HG03342 (cell line): ENCODE results near the gene MPEG1.

ENCODE experiments used
- ATAC-seq: cut with Tn5 transposase; IDR thresholded peaks from one replicate; pipeline ENCODE4 v1.9.1; 2021; ENCODE audit warnings: mild to moderate bottlenecking, moderate library complexity; ENCODE audit not compliant: unreplicated experiment

MPEG1 gene

DNA sequence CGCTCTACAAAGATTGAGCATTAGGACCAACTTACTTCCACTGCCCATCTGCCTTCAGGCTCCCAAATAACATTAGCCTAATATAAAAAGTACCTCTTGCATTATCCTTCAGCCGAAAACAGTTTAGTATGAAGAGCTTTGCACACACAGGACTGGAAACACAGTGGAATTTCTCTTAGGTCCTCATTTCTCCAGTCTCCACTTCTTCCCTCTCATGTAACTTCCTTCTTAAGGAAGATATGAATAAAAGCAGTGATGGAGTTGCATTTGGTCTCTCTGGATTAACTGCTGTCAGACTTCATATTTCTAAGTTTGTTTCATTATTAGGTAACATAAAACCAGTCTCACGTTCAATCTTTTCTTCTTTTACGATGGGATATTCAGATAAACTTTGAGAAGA lies 5.6 kb upstream of the MPEG1 start:
- no peak for ATAC-seq

DNA sequence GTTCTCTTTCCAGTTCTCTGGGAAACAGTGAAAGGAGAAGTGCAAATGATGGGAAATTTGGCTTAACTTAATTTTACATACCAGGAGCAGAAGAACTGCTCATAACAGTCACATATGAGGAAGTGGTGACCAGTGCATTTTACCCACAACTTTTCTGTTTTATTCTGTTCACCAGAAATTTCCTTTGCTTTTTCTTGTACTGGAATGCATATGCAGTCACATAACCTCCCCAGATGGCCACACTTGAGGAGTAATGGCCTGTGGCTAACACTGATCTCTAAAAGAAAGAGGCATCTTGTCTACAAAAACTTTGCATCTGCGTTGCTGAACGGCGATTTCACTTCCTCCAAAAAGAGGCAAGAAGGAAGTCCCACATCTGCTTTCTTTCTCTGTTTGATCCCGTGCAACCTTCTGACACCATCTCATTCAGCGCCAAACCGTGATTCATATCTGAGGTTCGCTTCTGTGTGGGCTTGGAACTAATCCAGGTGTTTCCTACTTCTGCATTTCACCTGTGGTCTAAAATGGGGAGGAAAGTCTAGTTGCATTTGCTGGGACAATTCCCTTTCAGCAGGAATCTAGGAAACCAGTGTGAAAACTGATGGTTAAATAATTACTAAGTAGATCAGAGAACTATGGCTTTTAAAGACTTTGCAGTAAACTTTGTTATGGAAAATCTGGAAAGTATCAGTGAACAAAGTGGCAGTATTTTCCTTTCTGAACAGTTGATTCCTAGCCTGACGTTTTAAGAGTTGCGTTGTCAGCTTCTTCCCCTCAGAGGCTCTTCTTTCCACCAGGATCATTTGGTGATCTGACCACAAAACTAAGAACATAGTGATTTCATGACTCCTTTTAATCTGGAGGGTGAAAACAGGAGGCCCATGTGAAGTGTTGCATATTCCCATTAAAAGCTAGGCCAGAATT lies 4.2 kb upstream of the MPEG1 start:
- ATAC-seq = peak; percentile 88

DNA sequence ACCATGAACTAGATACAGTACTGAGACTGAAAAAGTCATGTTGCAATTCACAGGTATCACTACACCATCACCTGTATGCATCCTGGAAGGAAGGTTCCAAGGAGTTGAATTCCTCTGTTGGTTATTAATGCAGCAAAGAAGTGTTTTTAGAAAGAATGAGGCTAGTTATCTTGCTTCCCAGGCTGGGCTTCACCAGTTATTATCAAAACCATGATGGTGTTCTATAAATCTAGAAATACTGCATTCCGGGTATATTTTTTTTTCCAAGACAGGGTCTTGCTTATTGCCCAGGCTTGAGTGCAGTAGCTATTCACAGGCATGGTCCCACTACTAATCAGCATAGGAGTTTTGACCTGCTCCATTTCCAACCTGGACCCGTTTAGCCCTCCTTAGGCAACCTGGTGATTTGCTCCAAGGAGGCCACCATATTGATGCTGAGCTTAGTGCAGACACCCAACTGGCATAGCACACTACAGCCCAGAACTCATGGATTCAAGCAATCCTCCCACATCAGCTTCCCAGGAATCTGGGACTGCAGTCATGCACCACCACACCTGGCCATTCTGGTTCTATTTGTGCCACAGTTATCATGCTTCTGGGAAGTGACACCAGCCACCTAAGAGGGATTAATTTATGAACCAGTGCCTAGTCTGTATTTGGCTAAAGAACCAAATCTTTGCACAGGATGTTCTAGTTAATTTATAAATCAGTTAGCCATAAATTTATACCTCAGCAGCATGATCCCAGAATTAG lies 1.6 kb upstream of the MPEG1 start:
- no peak for ATAC-seq

DNA sequence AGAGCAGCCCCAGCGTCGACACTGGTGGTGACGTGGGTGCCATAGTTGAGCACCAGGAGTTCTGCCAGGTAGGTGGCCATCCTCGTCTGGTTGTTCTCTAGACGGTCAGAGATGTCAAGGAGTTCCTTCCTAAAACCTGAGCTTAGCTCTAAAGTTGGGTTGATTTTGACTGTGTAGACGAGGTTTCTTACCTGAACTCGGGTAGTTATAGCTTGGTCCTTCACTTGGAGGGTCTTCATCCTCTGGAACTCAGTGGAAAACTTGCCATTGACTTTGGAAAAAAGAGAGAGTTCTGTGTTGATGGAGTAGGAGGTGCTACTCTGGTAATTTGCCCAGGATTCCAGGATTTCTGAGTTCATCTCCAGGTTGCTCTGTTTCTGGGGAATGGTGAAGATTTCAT lies 505 bp downstream of the MPEG1 start:
- ATAC-seq = no peak

DNA sequence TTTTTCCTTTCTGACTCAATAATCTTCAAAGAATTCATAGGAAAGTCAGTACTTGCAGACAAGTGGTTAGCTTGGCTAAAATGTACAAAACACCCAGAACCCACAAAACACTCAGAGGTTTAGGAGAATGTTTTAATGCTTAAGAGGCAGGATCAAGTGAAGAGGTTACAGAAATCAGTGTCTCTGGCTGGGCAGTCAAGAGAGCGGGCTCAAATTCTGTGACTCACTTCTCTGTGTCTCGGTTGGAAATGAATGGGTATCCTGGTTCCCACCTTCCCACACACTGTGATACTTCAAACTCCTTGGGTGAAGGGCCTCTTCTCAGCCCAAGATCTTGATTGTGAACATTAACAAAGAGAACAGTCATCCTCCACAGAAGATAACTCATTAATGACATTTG lies 3.8 kb downstream of the MPEG1 start:
- no peak for ATAC-seq

DNA sequence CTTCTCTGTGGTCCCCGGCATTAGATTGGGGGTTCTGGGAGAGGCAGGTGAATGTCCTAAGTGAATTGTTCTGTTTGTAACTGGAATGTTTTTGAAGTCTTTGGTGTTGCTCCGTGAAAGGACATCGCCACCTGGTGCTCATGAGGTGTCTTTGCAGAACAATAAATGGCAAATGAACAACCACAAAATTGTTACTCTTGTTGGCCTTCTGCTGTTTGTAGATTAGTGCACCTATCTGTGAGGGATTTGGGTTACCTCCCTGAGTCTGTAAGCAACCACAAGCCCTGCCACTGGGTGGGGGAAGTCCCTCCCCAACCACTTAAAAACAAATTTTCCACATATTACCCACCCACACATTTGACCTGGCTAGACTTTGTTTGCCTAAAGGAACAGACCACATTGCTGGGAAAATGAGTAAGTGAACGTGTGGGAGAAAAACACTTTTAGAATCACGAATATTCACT lies 4.7 kb downstream of the MPEG1 start:
- peak; percentile 79 for ATAC-seq

DNA sequence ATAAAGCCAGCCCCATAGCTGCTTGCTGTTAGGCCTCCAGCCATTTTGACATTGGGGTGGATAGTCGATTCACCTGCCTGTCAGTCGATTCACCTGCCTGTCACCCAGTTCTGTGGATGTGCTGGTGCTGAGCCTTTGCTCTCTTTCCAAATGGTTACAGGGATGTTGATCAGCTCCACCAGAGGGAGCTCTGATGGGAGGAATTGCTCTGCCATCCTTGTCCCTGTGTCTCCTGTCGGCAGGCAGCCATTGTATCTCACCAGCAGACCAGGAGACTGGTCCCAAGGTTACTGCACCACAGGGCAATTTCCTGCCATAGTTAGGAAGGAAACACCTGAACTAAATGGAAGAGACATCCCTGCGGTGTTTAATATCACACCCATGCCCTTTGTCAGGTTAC lies 6.1 kb downstream of the MPEG1 start:
- ATAC-seq = no peak

DNA sequence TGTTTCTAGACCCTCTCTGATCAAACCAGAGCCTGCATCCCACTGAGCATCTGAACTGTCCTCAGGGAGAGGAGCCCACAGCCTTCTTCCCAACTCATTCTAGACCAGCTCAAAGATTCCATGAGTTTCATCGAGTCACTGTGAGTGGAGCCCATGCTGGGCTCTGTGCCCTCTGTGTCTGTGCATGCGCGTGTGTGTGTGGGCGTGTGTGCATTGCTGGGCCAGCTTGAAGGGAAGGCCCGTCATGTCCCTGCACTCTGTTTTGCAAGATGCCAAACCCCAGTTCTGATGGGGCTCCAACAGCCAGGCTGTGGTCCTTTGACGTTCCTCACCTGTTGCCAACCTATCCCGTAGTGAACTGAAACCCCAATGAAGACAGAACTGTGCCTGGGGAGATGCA lies 7.1 kb downstream of the MPEG1 start:
- ATAC-seq = no peak

DNA sequence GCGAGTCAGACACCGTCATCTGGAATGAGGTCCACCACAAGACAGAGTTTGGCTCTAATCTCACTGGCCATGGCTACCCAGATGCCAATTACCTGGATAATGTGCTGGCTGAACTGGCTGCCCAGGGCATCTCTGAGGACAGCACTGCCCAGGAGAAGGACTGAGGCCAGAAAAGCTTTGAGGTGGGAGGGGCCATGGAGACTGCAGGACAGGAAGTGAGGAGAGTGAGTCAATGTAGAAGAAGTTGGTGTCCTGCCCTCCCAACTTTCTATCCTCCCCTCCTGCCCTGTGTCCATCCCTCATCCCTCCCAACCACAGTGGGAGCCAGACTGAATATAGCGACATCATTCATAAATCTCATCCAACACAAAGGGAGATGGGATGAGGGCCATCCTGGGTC lies 8.0 kb downstream of the MPEG1 start:
- no peak for ATAC-seq

DNA sequence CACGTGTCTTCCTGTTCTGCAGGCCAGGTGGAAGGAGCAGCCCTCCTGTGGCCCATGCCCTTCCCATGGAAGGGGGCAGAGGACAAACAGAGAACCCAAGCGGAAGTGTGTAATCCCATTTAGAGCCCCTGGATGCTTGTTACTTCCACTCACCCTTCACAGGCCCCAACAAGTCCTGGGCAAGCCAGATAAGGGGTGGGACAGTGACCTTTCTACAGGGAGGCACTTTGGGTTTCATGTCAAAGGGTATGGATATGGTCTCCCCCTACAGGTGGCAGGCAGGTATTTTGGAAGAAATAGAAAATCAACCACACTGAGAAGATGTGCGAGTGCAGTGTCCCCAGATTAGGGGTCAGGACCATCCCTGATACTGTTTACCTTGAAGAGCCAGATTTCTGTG lies 11.4 kb downstream of the MPEG1 start:
- no peak for ATAC-seq

DNA sequence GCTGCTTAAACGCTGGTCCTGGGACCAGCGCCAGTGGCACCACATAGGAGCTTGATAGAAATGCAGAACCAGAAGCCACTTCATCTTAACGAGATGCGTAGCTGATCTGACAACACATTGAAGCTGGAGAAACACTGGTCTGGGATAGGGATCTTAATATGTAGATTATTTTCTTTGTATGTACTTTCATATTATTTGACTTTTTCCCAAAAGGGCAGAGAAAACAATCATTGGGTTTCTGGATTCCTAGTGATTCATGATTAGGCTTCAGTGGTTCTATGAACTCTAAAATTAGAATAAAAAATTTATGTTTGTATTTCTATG lies 12.3 kb downstream of the MPEG1 start:
- no peak for ATAC-seq

DNA sequence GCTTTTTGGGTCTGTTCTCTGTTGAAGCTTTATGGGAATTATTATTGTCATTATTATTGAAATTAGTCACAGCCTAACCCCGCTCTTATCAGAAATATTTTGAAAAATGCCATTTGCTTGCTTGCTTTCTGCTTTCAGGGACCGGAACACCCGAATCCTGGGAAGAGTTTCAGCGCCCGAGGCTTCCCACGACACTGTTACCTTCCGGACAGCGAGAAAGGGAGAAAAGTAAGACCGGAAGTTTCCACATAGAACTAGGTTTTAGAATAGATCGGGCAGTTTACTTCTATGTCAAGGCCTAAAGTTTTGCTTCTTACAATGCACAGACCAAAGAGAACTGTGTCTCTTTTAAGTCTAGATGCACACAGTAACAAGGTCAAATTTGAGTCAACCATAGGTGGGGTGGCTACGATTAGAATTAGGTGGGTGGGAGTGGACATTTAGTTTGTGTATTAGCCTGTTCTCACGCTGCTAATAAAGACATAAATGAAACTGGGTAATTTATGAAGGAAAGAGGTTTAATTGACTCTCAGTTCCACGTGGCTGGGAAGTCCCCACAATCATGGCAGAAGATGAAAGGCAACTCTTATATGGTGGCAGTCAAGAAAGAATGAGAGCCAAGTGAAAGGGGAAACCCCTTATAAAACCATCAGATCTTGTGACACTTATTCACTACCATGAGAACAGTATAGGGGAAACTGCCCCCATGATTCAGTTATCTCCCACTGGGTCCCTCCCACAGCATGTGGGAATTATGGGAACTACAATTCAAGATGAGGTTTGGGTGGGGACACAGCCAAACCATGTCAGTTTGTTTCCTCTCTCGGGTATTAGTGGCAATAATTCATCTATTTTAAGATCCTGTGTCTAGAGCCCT lies 12.9 kb downstream of the MPEG1 start:
- ATAC-seq = peak; percentile 54

DNA sequence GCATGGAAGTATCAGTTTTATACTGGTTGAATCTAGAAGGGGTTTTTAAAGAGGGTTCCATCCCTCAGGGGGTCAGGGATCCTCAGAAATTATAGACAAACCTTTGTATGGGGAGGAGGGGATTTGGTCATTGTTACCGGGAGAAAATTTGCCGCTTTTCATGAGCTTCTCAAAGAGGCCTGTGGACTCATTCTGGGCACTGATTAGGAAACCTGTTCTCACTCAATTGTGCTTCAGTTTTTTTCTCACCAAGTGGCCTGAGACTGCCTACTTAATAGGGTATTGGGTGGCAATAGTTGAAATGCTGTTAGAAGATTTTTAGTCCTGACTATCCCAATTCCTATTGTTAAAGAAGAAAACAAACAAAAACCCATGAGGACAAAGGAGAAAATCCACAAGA lies 14.0 kb downstream of the MPEG1 start:
- ATAC-seq = no peak

DNA sequence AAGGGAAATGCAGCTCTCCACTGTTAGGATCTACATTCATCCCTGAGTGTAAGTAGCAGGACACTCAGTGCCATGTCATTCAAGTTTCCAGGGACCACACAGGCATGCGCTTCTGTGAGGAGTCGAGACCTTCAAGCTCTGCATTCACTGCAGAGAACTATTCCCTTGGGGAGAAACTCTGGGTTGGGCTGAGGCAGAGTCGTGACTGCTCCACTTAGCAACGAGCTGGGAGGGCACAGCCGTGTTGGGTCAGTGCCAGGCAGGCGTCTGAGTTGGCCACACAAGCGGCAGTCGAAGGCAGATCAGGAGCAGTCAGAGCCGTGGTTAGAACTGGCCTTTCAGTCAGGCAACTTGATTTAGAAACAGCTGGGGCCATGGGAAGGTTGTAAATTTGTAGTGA lies 14.7 kb downstream of the MPEG1 start:
- ATAC-seq = no peak

DNA sequence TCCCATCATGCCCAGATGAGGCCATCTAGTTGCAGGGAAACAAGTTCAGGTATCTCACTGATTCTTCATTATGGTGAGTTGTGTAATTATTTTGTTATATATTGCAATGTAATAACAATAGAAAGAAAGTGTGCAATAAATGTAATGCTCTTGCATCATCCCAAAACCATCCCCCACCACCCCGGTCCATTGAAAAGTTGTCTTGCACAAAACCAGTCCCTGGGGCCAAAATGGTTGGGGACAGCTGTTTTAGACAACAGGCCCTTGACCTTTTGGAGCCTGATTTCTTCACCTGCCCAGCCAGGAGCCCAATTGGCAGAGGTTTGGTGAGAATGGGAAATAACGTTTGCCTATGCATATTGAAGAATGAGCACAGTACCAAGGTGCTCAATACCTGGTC lies 15.9 kb downstream of the MPEG1 start:
- ATAC-seq = no peak

DNA sequence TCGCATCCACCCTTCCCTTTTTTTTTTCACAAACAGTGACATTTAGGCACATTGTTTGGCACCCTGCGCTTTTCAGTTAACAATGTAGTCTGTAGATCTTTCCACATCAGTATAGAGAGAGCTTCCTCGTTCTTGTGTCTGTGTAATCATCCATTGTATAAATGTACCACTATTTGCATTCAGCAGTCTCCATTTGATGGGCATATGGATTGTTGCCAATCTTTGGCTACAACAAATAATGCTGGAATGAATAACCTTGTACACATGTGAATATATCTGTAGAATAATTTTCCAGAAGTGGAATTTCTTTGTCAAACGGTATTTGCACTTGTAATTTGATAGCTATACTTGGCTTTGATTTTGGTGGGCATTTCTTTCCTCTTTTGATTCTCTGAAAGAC lies 17.1 kb downstream of the MPEG1 start:
- no peak for ATAC-seq

DNA sequence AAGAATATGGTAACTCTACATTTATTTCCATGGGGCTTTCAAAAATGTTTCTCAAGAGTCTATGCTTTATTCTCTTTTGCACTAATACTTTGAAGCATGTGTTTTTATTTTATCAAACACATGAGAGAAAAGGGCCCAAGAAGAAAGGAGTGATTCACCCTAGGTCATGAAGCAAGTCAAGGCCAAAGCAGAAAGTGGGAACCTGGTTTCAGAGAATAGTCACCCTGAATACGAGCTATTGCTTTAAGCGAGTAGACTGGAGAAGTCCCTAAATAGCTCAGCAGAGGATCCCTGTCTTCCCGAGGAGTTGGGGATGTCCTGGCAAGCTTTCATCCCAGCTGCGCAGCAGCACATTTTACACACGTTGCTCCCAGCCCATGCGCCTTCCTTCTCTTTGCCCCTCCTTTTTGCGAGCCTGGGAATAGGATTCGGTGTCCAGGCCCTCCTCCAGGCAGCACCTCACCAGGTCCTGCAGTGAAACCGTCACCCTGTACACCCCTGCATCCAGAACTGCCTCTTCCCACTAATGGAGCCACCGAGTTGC lies 19.1 kb downstream of the MPEG1 start:
- no peak for ATAC-seq

DNA sequence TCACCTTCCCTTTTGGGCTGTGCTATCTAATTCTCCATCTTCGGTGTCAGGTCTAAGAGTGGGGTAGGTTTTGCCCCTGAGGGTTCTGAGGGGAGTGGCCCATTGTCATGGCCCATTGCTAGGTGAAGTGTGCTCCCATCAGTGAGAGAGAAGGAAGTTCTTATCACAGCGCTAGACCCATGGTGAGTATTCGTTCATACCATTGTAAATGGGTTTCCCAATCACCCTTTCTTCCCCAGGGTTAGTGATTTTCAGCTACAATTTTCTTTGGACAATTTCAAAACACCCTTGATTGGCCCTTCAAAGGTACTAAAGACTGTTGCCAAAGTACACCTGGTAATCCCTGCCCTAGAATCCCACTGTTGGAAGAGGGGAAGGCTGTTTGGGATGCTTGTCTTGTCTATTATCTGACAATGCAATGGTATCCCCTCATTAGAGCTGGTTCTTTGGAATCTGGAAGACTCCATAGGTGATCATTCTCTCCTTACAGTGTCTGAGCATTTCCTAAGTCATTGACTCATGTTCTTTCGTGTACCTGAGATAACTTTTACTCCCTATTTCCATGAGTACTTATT lies 20.2 kb downstream of the MPEG1 start:
- no peak for ATAC-seq

DNA sequence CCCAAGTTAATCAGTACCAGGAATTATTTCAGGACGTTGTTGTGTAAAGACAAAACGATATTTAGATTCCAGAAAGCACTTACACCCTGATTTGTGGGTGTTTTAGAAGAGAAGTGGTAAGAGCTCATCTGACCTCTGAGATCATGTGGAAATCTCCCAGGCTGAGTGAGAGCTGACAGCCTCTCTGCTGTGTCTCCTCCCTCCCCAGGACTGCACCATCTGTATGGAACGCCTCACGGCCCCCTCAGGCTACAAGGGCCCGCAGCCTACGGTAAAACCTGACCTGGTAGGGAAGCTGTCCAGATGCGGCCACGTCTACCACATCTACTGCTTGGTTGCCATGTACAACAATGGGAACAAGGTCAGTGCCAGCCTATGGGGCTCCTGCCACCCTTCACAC lies 20.8 kb downstream of the MPEG1 start:
- ATAC-seq = no peak

DNA sequence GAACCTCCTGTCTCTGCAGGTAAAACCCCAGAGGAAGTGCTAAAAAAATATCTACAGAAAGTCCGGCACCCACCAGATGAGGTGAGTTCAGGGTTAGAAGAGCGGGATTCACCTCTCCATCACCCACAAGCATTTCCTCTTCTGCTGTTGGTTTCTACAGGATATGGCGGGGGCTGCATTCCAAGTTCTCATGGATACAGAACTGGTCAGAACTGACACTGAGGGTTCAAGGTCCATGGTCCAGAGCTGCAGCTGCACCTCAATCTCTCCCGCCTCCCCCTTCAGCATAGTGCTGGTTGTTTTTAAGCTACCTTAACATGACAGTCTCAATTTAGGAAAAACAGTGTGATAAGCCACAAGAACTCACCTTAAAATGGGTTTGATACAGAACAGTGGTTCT lies 21.6 kb downstream of the MPEG1 start:
- no peak for ATAC-seq

DNA sequence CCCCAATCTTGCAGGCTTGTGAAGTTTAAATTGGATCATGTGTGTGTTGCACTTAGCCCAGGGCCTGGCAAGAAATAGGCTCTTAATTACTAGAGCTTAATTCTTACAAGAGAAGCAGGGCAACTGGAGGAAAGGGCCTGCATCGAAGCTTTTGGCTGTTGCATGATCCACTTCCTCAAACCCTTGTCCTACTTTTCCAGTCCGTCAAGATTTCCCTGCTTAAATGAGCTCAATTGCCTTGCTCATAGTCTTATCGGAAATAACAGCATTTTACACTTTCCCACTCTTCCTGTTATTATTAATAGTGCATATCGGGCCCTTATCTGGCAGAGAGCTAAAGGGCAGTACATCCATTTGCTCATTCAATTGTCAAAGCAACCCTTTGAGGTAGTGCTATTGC lies 22.7 kb downstream of the MPEG1 start:
- no peak for ATAC-seq
